Smooth muscle cell (in vitro differentiated cells): ENCODE results near the gene ASTN1. TPM values are rescaled to one million over a fixed set of nuclear protein-coding genes. Genes with fewer than 3 reads are reported as not detected.

Source experiments
- DNase-seq: peaks from one replicate; lab custom pipeline; 2025; ENCODE audit not compliant: unreplicated experiment; lab: John Stamatoyannopoulos, UW
- H2AFZ ChIP-seq: fragments of 200-600 bp; sonication (generic); 2 replicates; pipeline ENCODE4 v1.6.0; 2016; ENCODE audit warnings: antibody characterized with exemption, low read depth, mild to moderate bottlenecking
- H3F3A ChIP-seq: fragments of 200-600 bp; sonication (generic); 2 replicates; pipeline ENCODE4 v1.6.0; 2017; ENCODE audit warnings: antibody characterized with exemption, low read depth
- H3K27ac ChIP-seq: fragments of 200-600 bp; sonication (generic); 2 replicates; pipeline ENCODE4 v1.5.1; 2016; ENCODE audit warnings: low read depth, mild to moderate bottlenecking
- H3K27me3 ChIP-seq: fragments of 200-600 bp; sonication (generic); 2 replicates; pipeline ENCODE4 v1.6.1; 2016; ENCODE audit warnings: low read depth, mild to moderate bottlenecking
- H3K36me3 ChIP-seq: fragments of 200-600 bp; sonication (generic); 2 replicates; pipeline ENCODE4 v1.5.1; 2016; ENCODE audit warnings: low read depth
- H3K4me1 ChIP-seq: fragments of 200-600 bp; sonication (generic); 2 replicates; pipeline ENCODE4 v1.5.1; 2016; ENCODE audit warnings: low read depth
- H3K4me2 ChIP-seq: fragments of 200-600 bp; sonication (generic); 2 replicates; pipeline ENCODE4 v1.6.0; 2016; ENCODE audit warnings: mild to moderate bottlenecking
- H3K4me3 ChIP-seq: fragments of 200-600 bp; sonication (generic); 2 replicates; pipeline ENCODE4 v1.5.1; 2016; ENCODE audit warnings: mild to moderate bottlenecking
- H3K79me2 ChIP-seq: fragments of 200-600 bp; sonication (generic); 2 replicates; pipeline ENCODE4 v1.6.0; 2016; ENCODE audit warnings: low read depth, mild to moderate bottlenecking
- H3K9ac ChIP-seq: fragments of 200-600 bp; sonication (generic); 2 replicates; pipeline ENCODE4 v1.6.0; 2016; ENCODE audit warnings: low read depth
- H3K9me3 ChIP-seq: fragments of 200-600 bp; sonication (generic); replicated peaks from 2 replicates; pipeline ENCODE4 v1.5.1; 2016; ENCODE audit warnings: low read depth
- H4K20me1 ChIP-seq: fragments of 200-600 bp; sonication (generic); 2 replicates; pipeline ENCODE4 v1.6.0; 2016; ENCODE audit warnings: low read depth
- CTCF ChIP-seq: fragments of 200-600 bp; sonication (generic); IDR thresholded peaks from 2 replicates; pipeline ENCODE4 v1.5.1; 2017; ENCODE audit warnings: borderline replicate concordance, mild to moderate bottlenecking, antibody characterized with exemption; ENCODE audit not compliant: insufficient read depth, poor library complexity, severe bottlenecking
- WGBS: methylation state at CpG from one replicate; pipeline ENCODE4 v1.1.7; 2016; ENCODE audit warnings: low lambda C conversion rate; 5-methylcytosine and 5-hydroxymethylcytosine counted together
- polyA plus RNA-seq: library from polyadenylated mRNA; unstranded; fragments of >200 nt; fragmentation: Nextera tagmentation; extraction: Ambion mirVana; gene quantifications from 2 replicates; pipeline ENCODE4 v1.2.1, GENCODE V29; 2016
- total RNA-seq: library from RNA; depleted of rRNA; stranded (reverse); fragments of >200 nt; gene quantifications from 2 replicates; pipeline ENCODE4 v1.2.3, GENCODE V29; 2014

ASTN1 gene
- total and polyA plus RNA-seq, 2 experiments from 2014 or later = 0.04 TPM; not detected in 1

- Histone ChIP-seq H3K4me1 (no peaks in the 10 kb centered on the region), H3K27me3 (peaks cover under 1% of the 10 kb centered on the region), H3F3A (no peaks in the 10 kb centered on the region), H2AFZ (no peak overlapping the region), H4K20me1 (no peaks in the 10 kb centered on the region), H3K79me2 (no peaks in the 10 kb centered on the region), H3K36me3 (no peaks in the 10 kb centered on the region), H3K27ac (no peak overlapping the region), H3K9ac (no peak overlapping the region), H3K9me3 (no peaks in the 10 kb centered on the region), H3K4me2 (no peak overlapping the region), H3K4me3 (no peak overlapping the region)
- no peak for TF ChIP-seq CTCF
- WGBS = 52% methylated on average over 3 of the region's 3 CpGs
- DNase-seq = no peak
Observed at GRCh38 chr1:176994931-176995596, 169.4 kb downstream of the ASTN1 start.

GRCh38 chr1:176993587-176993986 is 170.9 kb downstream of the ASTN1 start:
- Histone ChIP-seq H3K4me3 (no peak overlapping the region), H3K79me2 (no peaks in the 10 kb centered on the region), H3K4me2 (no peak overlapping the region), H3F3A (no peaks in the 10 kb centered on the region), H3K27ac (no peak overlapping the region), H3K27me3 (peaks cover 15% of the 10 kb centered on the region), H3K4me1 (peaks cover 11% of the 10 kb centered on the region), H4K20me1 (no peaks in the 10 kb centered on the region), H3K9me3 (no peaks in the 10 kb centered on the region), H3K36me3 (no peaks in the 10 kb centered on the region), H3K9ac (no peak overlapping the region), H2AFZ (no peak overlapping the region)
- no peak for TF ChIP-seq CTCF
- no peak for DNase-seq
- WGBS = 88% methylated on average over 3 of the region's 3 CpGs

- no peaks in the 10 kb centered on the region for H3K79me2 ChIP-seq
- peaks cover 25% of the 10 kb centered on the region for H3K27me3 ChIP-seq
- DNase-seq = no peak
- peaks cover 11% of the 10 kb centered on the region for H3K4me1 ChIP-seq
- H3K27ac ChIP-seq = no peak overlapping the region
- no peaks in the 10 kb centered on the region for H3K9me3 ChIP-seq
- H4K20me1 ChIP-seq = no peaks in the 10 kb centered on the region
- WGBS = 96% methylated on average over 1 of the region's 1 CpG
- H3K9ac ChIP-seq = no peak overlapping the region
- H3K36me3 ChIP-seq = no peaks in the 10 kb centered on the region
- H3K4me2 ChIP-seq = no peak overlapping the region
- no peak for TF ChIP-seq CTCF
- no peak overlapping the region for H2AFZ ChIP-seq
- no peak overlapping the region for H3K4me3 ChIP-seq
- no peaks in the 10 kb centered on the region for H3F3A ChIP-seq
Observed at GRCh38 chr1:176989754-176990153, 174.8 kb downstream of the ASTN1 start.

- Histone ChIP-seq H4K20me1 (no peaks in the 10 kb centered on the region), H3K27me3 (peaks cover 25% of the 10 kb centered on the region), H3K36me3 (no peaks in the 10 kb centered on the region), H2AFZ (no peak overlapping the region), H3F3A (no peaks in the 10 kb centered on the region), H3K4me1 (peaks cover 11% of the 10 kb centered on the region), H3K9me3 (no peaks in the 10 kb centered on the region), H3K4me2 (no peak overlapping the region), H3K27ac (no peak overlapping the region), H3K4me3 (no peak overlapping the region), H3K9ac (no peak overlapping the region), H3K79me2 (no peaks in the 10 kb centered on the region)
- WGBS = 76% methylated on average over 1 of the region's 1 CpG
- TF ChIP-seq CTCF = no peak
- no peak for DNase-seq
Observed at GRCh38 chr1:176989023-176989422, 175.5 kb downstream of the ASTN1 start.
